ENCODE data around the gene SUSD1. TPM values are rescaled to one million over a fixed set of nuclear protein-coding genes. Genes with fewer than 3 reads are reported as not detected.
"Not testable (repeated sequence)": the region's sequence is repeated elsewhere in the genome, so short reads cannot be mapped to it uniquely, and the experiment has no call there.

The SUSD1 gene
- total and polyA plus RNA-seq, 8 donors, result 2.6 to 14.8 (median 4.4) TPM

DNA sequence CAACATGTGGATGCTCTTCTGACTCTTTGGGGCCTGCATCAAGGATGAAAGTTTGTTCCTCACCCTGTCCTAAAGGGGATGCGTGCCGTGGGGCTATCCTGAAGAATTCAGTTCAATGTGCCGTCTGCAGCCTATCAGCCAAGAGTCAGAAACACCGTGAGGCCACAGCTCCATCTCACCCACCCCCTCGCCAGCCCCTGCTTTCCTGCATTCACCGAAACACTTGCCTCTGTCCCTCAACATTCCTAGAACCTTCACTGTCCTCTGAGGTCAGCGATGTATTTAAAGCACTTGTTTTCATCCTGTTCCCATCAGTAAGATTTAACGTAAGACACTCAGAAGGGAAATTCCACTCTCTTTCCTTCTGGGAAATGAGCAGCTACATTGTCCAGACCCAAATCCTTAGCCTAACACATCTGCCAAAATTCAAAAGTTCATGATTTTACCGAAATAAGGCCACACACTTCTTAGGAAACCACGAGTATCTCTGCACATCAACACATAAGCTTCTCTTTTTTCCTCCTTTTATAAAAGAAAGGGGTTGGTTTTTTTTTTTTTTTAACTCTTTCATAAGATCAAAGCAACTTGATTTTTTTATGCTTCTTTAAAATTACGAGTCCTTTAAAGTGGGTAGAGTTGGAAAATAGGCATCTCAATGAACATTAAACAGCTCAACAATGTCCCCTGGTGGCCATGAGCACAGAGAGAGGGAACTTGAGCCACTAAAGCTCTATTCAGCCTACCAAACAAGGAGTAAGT is 100.7 kb downstream of the SUSD1 start:
- WGBS, 2 donors, result 67 to 72% methylated on average over 11 of the region's 11 CpGs
- Histone ChIP-seq H3K36me3 (no peaks in the 10 kb centered on the region), H3K9me3 (no peaks in the 10 kb centered on the region), H3K27me3 (no peaks in the 10 kb centered on the region), H3K4me3 (no peak overlapping the region), H3K4me1 (peaks cover 0 to 14% (median 0%) of the 10 kb centered on the region in 3 donors), H3K27ac (peak overlapping the region in 3 of 4 donors; percentile 22 to 72 (median 70))
- peak; percentile 79 to 91 (median 89) for ATAC-seq
- TF ChIP-seq, protein P1, sequence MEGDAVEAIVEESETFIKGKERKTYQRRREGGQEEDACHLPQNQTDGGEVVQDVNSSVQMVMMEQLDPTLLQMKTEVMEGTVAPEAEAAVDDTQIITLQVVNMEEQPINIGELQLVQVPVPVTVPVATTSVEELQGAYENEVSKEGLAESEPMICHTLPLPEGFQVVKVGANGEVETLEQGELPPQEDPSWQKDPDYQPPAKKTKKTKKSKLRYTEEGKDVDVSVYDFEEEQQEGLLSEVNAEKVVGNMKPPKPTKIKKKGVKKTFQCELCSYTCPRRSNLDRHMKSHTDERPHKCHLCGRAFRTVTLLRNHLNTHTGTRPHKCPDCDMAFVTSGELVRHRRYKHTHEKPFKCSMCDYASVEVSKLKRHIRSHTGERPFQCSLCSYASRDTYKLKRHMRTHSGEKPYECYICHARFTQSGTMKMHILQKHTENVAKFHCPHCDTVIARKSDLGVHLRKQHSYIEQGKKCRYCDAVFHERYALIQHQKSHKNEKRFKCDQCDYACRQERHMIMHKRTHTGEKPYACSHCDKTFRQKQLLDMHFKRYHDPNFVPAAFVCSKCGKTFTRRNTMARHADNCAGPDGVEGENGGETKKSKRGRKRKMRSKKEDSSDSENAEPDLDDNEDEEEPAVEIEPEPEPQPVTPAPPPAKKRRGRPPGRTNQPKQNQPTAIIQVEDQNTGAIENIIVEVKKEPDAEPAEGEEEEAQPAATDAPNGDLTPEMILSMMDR (IDR thresholded peaks at IDR 0.05), result peak; percentile 27 to 81 (median 72)
- no peak for FAIRE-seq
- peak in 4 of 6 donors; percentile 40 to 70 (median 56) for DNase-seq
- intact Hi-C loops (cut with DNase I), result loop anchor here in 2 of 3 donors (5.0 to 10.0 kb wide), 4 partner anchors 47 to 320 kb away; no protein-coding TSS in a partner anchor

DNA sequence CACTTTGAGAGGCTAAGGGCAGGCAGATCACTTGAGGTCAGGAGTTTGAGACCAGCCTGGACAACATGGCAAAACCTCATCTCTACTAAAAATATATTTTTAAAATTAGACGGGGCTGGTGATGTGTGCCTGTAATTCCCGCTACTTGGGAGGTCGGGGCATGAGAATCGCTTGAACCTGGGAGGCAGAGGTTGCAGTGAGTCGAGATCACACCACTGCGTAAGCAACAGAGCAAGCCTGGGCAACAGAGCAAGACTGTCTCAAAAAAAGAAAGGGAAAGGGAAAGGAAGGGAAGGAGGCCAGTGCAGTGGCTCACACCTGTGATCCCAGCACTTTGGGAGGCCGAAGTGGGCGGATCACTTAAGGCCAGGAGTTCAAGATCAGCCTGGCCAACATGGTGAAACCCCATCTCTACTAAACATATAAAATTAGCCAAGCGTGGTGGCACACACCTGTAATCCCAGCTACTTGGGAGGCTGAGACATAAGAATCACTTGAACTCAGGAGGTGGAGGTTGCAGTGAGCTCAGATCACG is 101.4 kb downstream of the SUSD1 start:
- not testable (repeated sequence) for H3K4me3 ChIP-seq, H3K9me3 ChIP-seq, DNase-seq, H3K36me3 ChIP-seq, FAIRE-seq, ATAC-seq, H3K27me3 ChIP-seq
- peak overlapping the region in 3 of 4 donors; percentile 22 to 72 (median 70) for H3K27ac ChIP-seq
- intact Hi-C loops (cut with DNase I), result loop anchor here in 2 of 3 donors (10.0 kb wide), 3 partner anchors 49 to 319 kb away; no protein-coding TSS in a partner anchor
- peaks cover 0 to 18% (median 0%) of the 10 kb centered on the region in 3 donors for H3K4me1 ChIP-seq
- 86 to 88% methylated on average over 10 of the region's 10 CpGs for WGBS, 2 donors

DNA sequence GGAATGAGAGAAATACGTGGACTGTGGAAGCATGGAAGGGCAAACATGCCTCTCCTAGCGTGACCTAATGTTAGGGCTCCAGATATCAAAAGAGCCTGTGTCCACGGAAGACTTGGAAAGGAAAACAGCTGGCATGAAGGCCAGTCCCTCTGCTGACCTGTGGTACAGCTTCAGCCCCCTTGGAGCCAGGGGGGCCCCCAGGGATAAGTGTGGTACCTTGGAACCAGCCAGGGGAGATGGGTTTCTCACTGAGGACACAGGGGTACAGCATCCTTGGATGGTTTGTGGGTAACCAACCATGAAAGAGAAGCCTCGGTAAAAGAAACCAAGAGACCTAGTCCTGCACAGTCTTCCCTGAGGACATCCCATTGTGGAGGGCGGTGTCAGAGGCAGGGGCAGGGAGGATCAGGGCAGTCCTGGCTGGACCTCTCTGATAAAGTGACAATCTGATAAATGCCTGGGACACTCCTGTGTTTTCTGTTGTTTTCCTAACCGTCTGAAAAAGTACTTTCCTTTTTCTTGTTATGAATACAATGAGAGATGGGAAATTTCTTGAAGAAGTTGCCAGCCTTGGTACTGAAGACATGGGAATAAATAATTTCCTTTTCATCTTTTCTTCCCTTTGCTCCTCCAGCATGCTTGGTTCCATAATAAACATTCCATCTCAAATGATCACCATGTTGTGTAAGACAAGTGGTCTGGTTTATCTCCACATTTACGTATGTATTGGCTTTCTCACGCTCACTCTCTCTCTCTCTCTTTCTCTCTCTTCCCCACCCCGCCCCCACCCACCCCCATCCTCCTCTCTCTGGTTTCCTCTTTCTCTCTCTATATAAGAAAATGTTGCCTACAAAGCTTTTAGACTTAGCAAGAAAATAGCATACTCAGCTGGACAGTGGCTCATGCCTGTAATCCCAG is 102.1 kb downstream of the SUSD1 start:
- Histone ChIP-seq H3K27ac (peak overlapping the region in 2 of 4 donors; percentile 70 to 72), H3K36me3 (no peaks in the 10 kb centered on the region), H3K4me3 (no peak overlapping the region), H3K4me1 (peaks cover 0 to 18% (median 0%) of the 10 kb centered on the region in 3 donors), H3K27me3 (no peaks in the 10 kb centered on the region), H3K9me3 (no peaks in the 10 kb centered on the region)
- FAIRE-seq (no peak), ATAC-seq (peak in 2 of 4 donors; percentile 4 to 28), DNase-seq (no peak)
- 56 to 67% methylated on average over 9 of the region's 9 CpGs for WGBS, 2 donors
- TF ChIP-seq, protein P1 (IDR thresholded peaks at IDR 0.05), result no peak
- intact Hi-C loops (cut with DNase I), result loop anchor here in 2 of 3 donors (10.0 kb wide), 3 partner anchors 48 to 318 kb away; no protein-coding TSS in a partner anchor

DNA sequence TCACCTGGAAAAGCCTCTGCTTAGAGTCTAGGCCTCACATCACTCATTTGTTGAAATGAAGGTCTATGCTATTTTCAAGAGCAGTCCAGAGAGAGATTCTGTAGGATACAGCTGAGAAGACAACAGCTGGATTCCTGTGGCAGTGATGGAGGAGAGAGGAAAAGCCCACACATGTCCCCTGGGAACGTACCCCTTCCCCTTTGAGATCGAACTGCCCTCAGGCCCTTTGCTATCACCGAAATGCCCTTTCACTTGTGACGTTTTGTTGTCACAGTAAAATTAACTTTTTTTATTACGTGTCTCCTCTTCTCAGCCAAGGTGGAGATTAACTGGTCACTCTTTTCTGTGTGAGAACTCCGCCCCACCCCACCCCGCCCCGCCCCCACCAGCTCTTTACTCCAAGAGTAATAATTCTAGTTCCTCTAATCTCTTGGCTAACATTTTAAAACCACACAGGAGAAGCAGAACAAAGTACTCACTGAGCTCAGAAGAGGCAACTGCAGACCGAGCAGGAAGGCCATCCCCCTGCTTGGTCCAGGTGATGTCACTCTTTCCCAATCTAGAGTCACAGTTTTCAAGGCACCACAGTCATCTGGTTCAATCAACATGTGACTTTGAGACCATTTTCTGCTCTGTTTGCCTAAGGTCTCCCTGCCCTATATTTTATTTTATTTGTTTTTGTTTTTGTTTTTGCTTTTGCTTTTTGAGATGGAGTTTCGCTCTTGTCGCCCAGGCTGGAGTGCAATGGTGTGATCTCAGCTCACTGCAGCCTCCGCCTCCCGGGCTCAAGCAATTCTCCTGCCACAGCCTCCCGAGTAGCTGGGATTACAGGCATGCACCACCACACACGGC is 105.6 kb downstream of the SUSD1 start:
- no peak for FAIRE-seq
- ATAC-seq, result peak in 3 of 4 donors; percentile 32 to 53 (median 45)
- Histone ChIP-seq H3K4me1 (peaks cover 4 to 34% (median 10%) of the 10 kb centered on the region in 3 donors), H3K27ac (peak overlapping the region in 3 of 4 donors; percentile 64 to 83 (median 77)), H3K27me3 (no peaks in the 10 kb centered on the region), H3K4me3 (no peak overlapping the region), H3K9me3 (no peaks in the 10 kb centered on the region), H3K36me3 (no peaks in the 10 kb centered on the region)
- TF ChIP-seq, protein P1 (IDR thresholded peaks at IDR 0.05), result no peak
- intact Hi-C loops (cut with DNase I), result loop anchor here in 2 of 3 donors (10.0 kb wide), 3 partner anchors 45 to 315 kb away; no protein-coding TSS in a partner anchor
- WGBS, 2 donors, result 81 to 82% methylated on average over 15 of the region's 15 CpGs
- DNase-seq, result peak in 1 of 6 donors; percentile 27
